ENCODE data around the gene COG8. TPM values are rescaled to one million over a fixed set of nuclear protein-coding genes. Genes with fewer than 3 reads are reported as not detected.

COG8 gene
- total and polyA plus RNA-seq, 10 of the 15 experiments (the other 5 are each of a cell fraction or from before 2014, with no cell fraction given), result 2.8 to 39.6 (median 23.8) TPM

DNA sequence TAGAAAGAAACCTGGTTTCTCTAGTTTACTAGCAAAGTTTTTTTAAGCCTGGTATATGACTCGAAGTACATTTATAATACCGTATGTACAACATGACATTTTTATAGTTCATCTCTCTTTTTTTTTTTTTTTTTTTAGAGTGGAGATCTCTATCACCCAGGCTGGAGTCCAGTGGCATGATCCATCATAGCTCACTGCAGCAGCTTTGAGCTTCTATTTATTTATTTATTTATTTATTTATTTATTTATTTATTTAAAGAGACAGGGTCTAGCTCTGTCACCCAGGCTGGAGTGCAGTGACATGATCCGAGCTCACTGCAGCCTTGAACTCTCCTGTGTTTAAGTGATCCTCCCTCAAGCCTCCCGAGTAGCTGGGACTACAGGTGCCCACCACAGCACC lies 54.1 kb downstream of the COG8 start (continued):
- TF ChIP-seq YY1 (IDR thresholded peaks at IDR 0.05; ENCODE audit: low read depth, low read length) (no peak), EGR1 (IDR thresholded peaks at IDR 0.05; ENCODE audit: borderline replicate concordance in 1 of 2, low read depth in 2 of 2, low read length in 2 of 2) (no peak), NR2C1 (IDR thresholded peaks at IDR 0.05) (no peak), BHLHE40 (IDR thresholded peaks at IDR 0.05; ENCODE audit: borderline replicate concordance in 1 of 2, low read depth in 2 of 2, low read length in 1 of 2) (no peak), ASH2L (IDR thresholded peaks at IDR 0.05; ENCODE audit: borderline replicate concordance, low read depth) (no peak)

DNA sequence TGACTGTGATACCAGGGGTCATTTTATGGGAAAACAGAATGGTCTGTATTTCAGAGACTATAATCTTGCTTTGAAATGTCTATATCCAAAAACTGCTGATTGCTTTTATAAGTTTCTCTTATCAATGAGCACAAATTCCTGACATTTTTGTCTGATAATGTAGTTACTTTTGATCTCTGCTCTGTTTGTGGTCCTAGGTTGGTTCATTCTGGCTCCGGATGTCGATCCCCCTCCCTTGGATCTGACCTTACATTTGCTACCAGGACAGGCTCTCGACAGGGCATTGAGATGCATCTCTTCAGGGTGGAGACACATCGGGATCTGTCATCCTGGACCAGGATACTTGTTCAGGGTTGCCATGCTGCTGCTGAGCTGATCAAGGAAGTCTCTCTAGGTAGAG lies 55.5 kb downstream of the COG8 start:
- Histone ChIP-seq H3K4me3 (no peak overlapping the region), H3K9me3 (replicated peaks; ENCODE audit: control insufficient read depth, insufficient read depth, low read length) (no peaks in the 10 kb centered on the region), H3K4me1 (ENCODE audit: control insufficient read depth, insufficient read depth, low read length) (no peaks in the 10 kb centered on the region), H4K20me1 (ENCODE audit: control insufficient read depth, insufficient read depth) (no peaks in the 10 kb centered on the region), H3K27ac (ENCODE audit: control insufficient read depth, insufficient read depth) (no peak overlapping the region), H3K36me3 (ENCODE audit: control insufficient read depth in 2 of 2, insufficient read depth in 2 of 2, low read length in 1 of 2) (no peaks in the 10 kb centered on the region; a peak in 1 of 4 replicates), H3K27me3 (replicated peaks in 1 of 2; ENCODE audit: control insufficient read depth in 2 of 2, insufficient read depth in 2 of 2, low read length in 1 of 2) (no peaks in the 10 kb centered on the region), H2AFZ (ENCODE audit: control insufficient read depth, low read depth, low read length) (no peak overlapping the region), H3K79me2 (ENCODE audit: control insufficient read depth, insufficient read depth, low read length) (no peaks in the 10 kb centered on the region), H3K9ac (ENCODE audit: control insufficient read depth, insufficient read depth, low read length) (no peak overlapping the region), H3K4me2 (ENCODE audit: control insufficient read depth, insufficient read depth) (no peak overlapping the region)
- POLR2A ChIA-PET, result no interaction called here
- RAD21 ChIA-PET (ENCODE audit: unreplicated experiment), result interaction anchor here (6.7 kb wide), 1 partner anchor 132 kb away, joined by 69 read pairs; no protein-coding TSS in a partner anchor
- no TSS peak for BruUV-seq (replicated peaks)
- WGBS (ENCODE audit: insufficient coverage, insufficient replicate concordance, low lambda C conversion rate, missing lambda C conversion rate), result 100% methylated on average over 4 of the region's 4 CpGs
- in situ Hi-C loops (cut with MboI), result loop anchor here (10.0 kb wide), 1 partner anchor 759 kb away; no protein-coding TSS in a partner anchor
- DNase-seq (ENCODE audit: low read depth, low spot score) (no peak), FAIRE-seq (no peak), ATAC-seq (no peak)
- TF ChIP-seq SRF (IDR thresholded peaks at IDR 0.05; ENCODE audit: low read depth in 2 of 2, low read length in 2 of 2) (no peak), CEBPB (IDR thresholded peaks at IDR 0.05; ENCODE audit: borderline replicate concordance in 1 of 2, low read depth in 2 of 2, low read length in 2 of 2) (no peak), FOS (IDR thresholded peaks at IDR 0.05; ENCODE audit: borderline replicate concordance, extremely low read depth, insufficient read length) (no peak), ZNF217 (IDR thresholded peaks at IDR 0.05) (no peak), RB1 (IDR thresholded peaks at IDR 0.05; ENCODE audit: borderline replicate concordance) (no peak), TCF7 (IDR thresholded peaks at IDR 0.05; ENCODE audit: borderline replicate concordance) (no peak), TAF1 (IDR thresholded peaks at IDR 0.05; ENCODE audit: borderline replicate concordance, low read depth, low read length) (no peak), IKZF1 (conservative IDR thresholded peaks at IDR 0.05) (no peak), SIN3A (IDR thresholded peaks at IDR 0.05; ENCODE audit: low read depth, low read length) (no peak), EZH2 (IDR thresholded peaks at IDR 0.05; ENCODE audit: borderline replicate concordance, control insufficient read depth, low read depth, low read length) (no peak), POLR2AphosphoS5 (IDR thresholded peaks at IDR 0.05; ENCODE audit: low read length) (no peak), SP1 (IDR thresholded peaks at IDR 0.05; ENCODE audit: low read depth, low read length) (no peak)
- TF ChIP-seq, protein P1, sequence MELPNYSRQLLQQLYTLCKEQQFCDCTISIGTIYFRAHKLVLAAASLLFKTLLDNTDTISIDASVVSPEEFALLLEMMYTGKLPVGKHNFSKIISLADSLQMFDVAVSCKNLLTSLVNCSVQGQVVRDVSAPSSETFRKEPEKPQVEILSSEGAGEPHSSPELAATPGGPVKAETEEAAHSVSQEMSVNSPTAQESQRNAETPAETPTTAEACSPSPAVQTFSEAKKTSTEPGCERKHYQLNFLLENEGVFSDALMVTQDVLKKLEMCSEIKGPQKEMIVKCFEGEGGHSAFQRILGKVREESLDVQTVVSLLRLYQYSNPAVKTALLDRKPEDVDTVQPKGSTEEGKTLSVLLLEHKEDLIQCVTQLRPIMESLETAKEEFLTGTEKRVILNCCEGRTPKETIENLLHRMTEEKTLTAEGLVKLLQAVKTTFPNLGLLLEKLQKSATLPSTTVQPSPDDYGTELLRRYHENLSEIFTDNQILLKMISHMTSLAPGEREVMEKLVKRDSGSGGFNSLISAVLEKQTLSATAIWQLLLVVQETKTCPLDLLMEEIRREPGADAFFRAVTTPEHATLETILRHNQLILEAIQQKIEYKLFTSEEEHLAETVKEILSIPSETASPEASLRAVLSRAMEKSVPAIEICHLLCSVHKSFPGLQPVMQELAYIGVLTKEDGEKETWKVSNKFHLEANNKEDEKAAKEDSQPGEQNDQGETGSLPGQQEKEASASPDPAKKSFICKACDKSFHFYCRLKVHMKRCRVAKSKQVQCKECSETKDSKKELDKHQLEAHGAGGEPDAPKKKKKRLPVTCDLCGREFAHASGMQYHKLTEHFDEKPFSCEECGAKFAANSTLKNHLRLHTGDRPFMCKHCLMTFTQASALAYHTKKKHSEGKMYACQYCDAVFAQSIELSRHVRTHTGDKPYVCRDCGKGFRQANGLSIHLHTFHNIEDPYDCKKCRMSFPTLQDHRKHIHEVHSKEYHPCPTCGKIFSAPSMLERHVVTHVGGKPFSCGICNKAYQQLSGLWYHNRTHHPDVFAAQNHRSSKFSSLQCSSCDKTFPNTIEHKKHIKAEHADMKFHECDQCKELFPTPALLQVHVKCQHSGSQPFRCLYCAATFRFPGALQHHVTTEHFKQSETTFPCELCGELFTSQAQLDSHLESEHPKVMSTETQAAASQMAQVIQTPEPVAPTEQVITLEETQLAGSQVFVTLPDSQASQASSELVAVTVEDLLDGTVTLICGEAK (IDR thresholded peaks at IDR 0.05; ENCODE audit: borderline replicate concordance), result no peak
- TF ChIP-seq, protein P2, sequence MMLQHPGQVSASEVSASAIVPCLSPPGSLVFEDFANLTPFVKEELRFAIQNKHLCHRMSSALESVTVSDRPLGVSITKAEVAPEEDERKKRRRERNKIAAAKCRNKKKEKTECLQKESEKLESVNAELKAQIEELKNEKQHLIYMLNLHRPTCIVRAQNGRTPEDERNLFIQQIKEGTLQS (IDR thresholded peaks at IDR 0.05; ENCODE audit: borderline replicate concordance, extremely low read depth, low read depth, low read length), result no peak
- CTCF ChIA-PET, result interaction anchor here (0.7 to 8.6 kb wide), 6 partner anchors 11 to 295 kb away, joined by 3 to 193 read pairs (median 4); no protein-coding TSS in a partner anchor
- SMC1A ChIA-PET (ENCODE audit: uncharacterized antibody, unreplicated experiment), result interaction anchor here (1.7 to 8.2 kb wide), 2 partner anchors 10 to 132 kb away, joined by 5 to 117 read pairs; no protein-coding TSS in a partner anchor
- intact Hi-C loops (cut with micrococcal nuclease; ENCODE audit: unreplicated experiment), result loop anchor here (10.0 kb wide), 1 partner anchor 379 kb away; no protein-coding TSS in a partner anchor
